ENCODE measurements around the gene MTMR1.

Gene MTMR1

DNA sequence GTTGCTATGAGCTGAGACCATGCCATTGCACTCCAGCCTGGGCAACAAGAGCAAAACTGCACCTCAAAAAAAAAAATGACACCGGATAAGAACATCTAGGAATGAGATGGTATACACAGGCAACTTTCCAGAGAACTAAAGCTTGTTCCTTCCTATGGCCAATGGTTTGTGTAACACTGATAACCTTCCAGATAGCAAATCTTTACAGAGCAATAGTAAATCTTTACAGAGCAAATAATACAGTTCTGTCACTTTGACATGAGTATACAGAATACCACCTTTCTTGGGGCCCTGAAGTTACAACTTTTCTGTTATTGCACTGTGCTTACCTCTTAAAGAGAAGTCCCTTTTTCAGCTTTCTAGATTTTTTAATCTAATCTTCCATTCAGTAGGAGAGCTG, 113.6 kb downstream of the MTMR1 start:
- TF ChIP-seq, protein P1, sequence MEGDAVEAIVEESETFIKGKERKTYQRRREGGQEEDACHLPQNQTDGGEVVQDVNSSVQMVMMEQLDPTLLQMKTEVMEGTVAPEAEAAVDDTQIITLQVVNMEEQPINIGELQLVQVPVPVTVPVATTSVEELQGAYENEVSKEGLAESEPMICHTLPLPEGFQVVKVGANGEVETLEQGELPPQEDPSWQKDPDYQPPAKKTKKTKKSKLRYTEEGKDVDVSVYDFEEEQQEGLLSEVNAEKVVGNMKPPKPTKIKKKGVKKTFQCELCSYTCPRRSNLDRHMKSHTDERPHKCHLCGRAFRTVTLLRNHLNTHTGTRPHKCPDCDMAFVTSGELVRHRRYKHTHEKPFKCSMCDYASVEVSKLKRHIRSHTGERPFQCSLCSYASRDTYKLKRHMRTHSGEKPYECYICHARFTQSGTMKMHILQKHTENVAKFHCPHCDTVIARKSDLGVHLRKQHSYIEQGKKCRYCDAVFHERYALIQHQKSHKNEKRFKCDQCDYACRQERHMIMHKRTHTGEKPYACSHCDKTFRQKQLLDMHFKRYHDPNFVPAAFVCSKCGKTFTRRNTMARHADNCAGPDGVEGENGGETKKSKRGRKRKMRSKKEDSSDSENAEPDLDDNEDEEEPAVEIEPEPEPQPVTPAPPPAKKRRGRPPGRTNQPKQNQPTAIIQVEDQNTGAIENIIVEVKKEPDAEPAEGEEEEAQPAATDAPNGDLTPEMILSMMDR (IDR thresholded peaks at IDR 0.05; ENCODE audit: low read depth, low read length): no peak

DNA sequence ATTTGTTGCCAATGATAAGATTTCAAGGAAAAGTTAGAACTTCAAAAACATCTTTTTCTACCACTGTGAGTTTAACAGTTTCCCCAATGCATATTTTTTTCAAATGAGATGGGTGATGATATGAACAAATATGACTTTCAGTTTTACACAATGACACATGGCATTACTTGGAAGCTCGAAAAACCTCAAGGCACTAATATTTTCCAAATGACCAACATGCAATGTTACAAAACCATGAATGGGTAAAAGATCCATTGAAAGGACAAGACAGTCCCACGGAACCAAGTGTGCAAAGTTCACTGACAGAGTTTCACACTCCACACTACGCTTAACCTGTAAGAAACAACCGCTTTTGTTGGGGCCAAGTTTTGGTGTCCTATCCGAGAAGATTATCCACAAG, 120.7 kb downstream of the MTMR1 start:
- H3K4me3 ChIP-seq (ENCODE audit: low read depth, low read length): no peak overlapping the region
- TF ChIP-seq, protein P1 (IDR thresholded peaks at IDR 0.05; ENCODE audit: low read depth, low read length): no peak

More for the DNA sequence above, 113.6 kb downstream of the MTMR1 start:
- H3K4me3 ChIP-seq (ENCODE audit: low read depth, low read length): no peak overlapping the region

Measured in WI38 (cell line).